Endothelial cell of umbilical vein (primary cell): ENCODE data around the gene PAM16. TPM values are rescaled to one million over a fixed set of nuclear protein-coding genes. Genes with fewer than 3 reads are reported as not detected.

Experiments used
- BruUV-seq: library from RNA; stranded (reverse); fragments of 400-500 nt; replicated peaks from 2 replicates; lab custom pipeline; 2021; lab: Mats Ljungman, UMichigan
- CTCF ChIA-PET: fragments of 300-600, 350-600 bp; sonication (Branson Sonifier 250); formaldehyde crosslinking; loops from one replicate; lab custom pipeline; 2021; ENCODE audit warnings: antibody characterized with exemption, inconsistent platforms; lab: Charles Lee
- POLR2A ChIA-PET: fragments of 300-600, 350-600 bp; sonication (Branson Sonifier 250); formaldehyde crosslinking; loops from one replicate; lab custom pipeline; 2021; ENCODE audit warnings: antibody characterized with exemption, inconsistent platforms; lab: Charles Lee
- DNase-seq: peaks from one replicate; pipeline ENCODE4 v3.0.0-alpha.2; 2011; ENCODE audit warnings: low read depth, low spot score
- FAIRE-seq: peaks from 2 replicates; lab custom pipeline; 2011; peaks lifted over from hg19 to GRCh38; lab: Jason Lieb, UNC
- H2AFZ ChIP-seq: 2 replicates; pipeline ENCODE4 v1.6.0; 2012; ENCODE audit warnings: low read depth, low read length, control low read depth, inconsistent platforms
- H3K27ac ChIP-seq: 2 replicates; pipeline ENCODE4 v1.5.1; 2011; ENCODE audit warnings: low read depth, mild to moderate bottlenecking, control low read depth, low read length, moderate library complexity; ENCODE audit not compliant: insufficient read depth
- H3K27me3 ChIP-seq, 2 experiments: 2 replicates each; pipeline versions ENCODE4 v1.6.0 to v1.6.1; 2011; ENCODE audit warnings: low read length in 2 of 2, mixed read lengths in 1 of 2; ENCODE audit not compliant: control insufficient read depth in 2 of 2, insufficient read depth in 2 of 2
- H3K36me3 ChIP-seq, 2 experiments: 2 replicates in 1 of 2; 3 replicates in 1 of 2; pipeline ENCODE4 v1.5.1; 2011; ENCODE audit warnings: low read length in 2 of 2, mild to moderate bottlenecking in 1 of 2, moderate library complexity in 1 of 2; ENCODE audit not compliant: control insufficient read depth in 2 of 2, insufficient read depth in 2 of 2; ENCODE audit errors: extremely low read depth in 1 of 2
- H3K4me1 ChIP-seq: 3 replicates; pipeline ENCODE4 v1.5.1; 2011; ENCODE audit warnings: mild to moderate bottlenecking, low read length; ENCODE audit not compliant: control insufficient read depth, insufficient read depth; ENCODE audit errors: extremely low read depth
- H3K4me2 ChIP-seq: 2 replicates; pipeline ENCODE4 v1.6.1; 2011; ENCODE audit warnings: low read length, control low read depth, mixed read lengths; ENCODE audit not compliant: insufficient read depth
- H3K4me3 ChIP-seq, 3 experiments: fragments of 200-600 bp in 1 of 3; sonication (generic), shearing (Covaris generic) in 1 of 3; replicated peaks in 1 of 3; 2 replicates each; pipeline ENCODE4 v1.5.1; 2011 to 2016; ENCODE audit warnings: control low read depth in 3 of 3, low read length in 3 of 3, mild to moderate bottlenecking in 2 of 3, inconsistent platforms in 1 of 3, low read depth in 1 of 3, moderate library complexity in 1 of 3; ENCODE audit not compliant: insufficient read depth in 1 of 3
- H3K79me2 ChIP-seq: 2 replicates; pipeline ENCODE4 v1.6.0; 2012; ENCODE audit warnings: low read length, inconsistent platforms; ENCODE audit not compliant: control insufficient read depth, insufficient read depth
- H3K9ac ChIP-seq: replicated peaks from 2 replicates; pipeline ENCODE3; 2011; ENCODE audit warnings: low read length, control low read depth; ENCODE audit not compliant: insufficient read depth; ENCODE audit errors: extremely low read depth
- H3K9me1 ChIP-seq: replicated peaks from 3 replicates; pipeline ENCODE4 v1.6.0; 2011; ENCODE audit warnings: mild to moderate bottlenecking, low read length; ENCODE audit not compliant: control insufficient read depth, insufficient read depth; ENCODE audit errors: extremely low read depth
- H3K9me3 ChIP-seq: replicated peaks from 2 replicates; pipeline ENCODE4 v1.5.1; 2012; ENCODE audit warnings: low read length, inconsistent platforms; ENCODE audit not compliant: control insufficient read depth, insufficient read depth
- H4K20me1 ChIP-seq: replicated peaks from 2 replicates; pipeline ENCODE3; 2011; ENCODE audit warnings: mild to moderate bottlenecking, low read length; ENCODE audit not compliant: control insufficient read depth, insufficient read depth; ENCODE audit errors: extremely low read depth
- EZH2 ChIP-seq: IDR thresholded peaks from 2 replicates; pipeline ENCODE4 v1.6.1; 2012; ENCODE audit warnings: borderline replicate concordance, low read depth, mild to moderate bottlenecking, moderate library complexity, low read length, inconsistent platforms; ENCODE audit not compliant: severe bottlenecking
- FOS ChIP-seq: IDR thresholded peaks from 2 replicates; pipeline ENCODE4 v1.6.1; 2011; ENCODE audit warnings: mild to moderate bottlenecking, low read length, moderate library complexity, borderline replicate concordance; ENCODE audit not compliant: insufficient read depth
- GATA2 ChIP-seq: IDR thresholded peaks from 2 replicates; pipeline ENCODE4 v1.7.0; 2011; ENCODE audit warnings: low read depth, mild to moderate bottlenecking, moderate library complexity, mixed read lengths, low read length; ENCODE audit not compliant: insufficient read length, insufficient read depth
- JUN ChIP-seq: IDR thresholded peaks from 2 replicates; pipeline ENCODE4 v1.6.1; 2011; ENCODE audit warnings: borderline replicate concordance, low read depth; ENCODE audit not compliant: insufficient read length, insufficient read depth
- MYC ChIP-seq: IDR thresholded peaks from one replicate; pipeline ENCODE4 v1.6.1; 2011; ENCODE audit warnings: mild to moderate bottlenecking, low read depth, low read length
- POLR2A ChIP-seq: IDR thresholded peaks from 2 replicates; pipeline ENCODE4 v1.6.1; 2012; ENCODE audit warnings: low read depth, mild to moderate bottlenecking, control low read depth, low read length
- POLR2AphosphoS5 ChIP-seq: IDR thresholded peaks from 2 replicates; pipeline ENCODE4 v1.6.1; 2012; ENCODE audit warnings: low read depth, mild to moderate bottlenecking, control low read depth, low read length, moderate library complexity; ENCODE audit not compliant: insufficient read depth
- dilution Hi-C: fragments of 300-500 bp; cut with MboI; formaldehyde crosslinking; loops from one replicate; pipeline ENCODE4 v1.15.0; 2019; ENCODE audit warnings: low sequenced_read_pairs; ENCODE audit not compliant: extremely low pct_ligation_motif_present
- intact Hi-C: fragments of 100-400 bp; cut with micrococcal nuclease; formaldehyde crosslinking; loops from one replicate; pipeline ENCODE4 v1.10.0; 2022
- polyA plus RNA-seq, 4 experiments: library from polyadenylated mRNA; depleted of rRNA in 3 of 4; stranded (reverse) in 3 of 4; unstranded in 1 of 4; fragments of >200 nt; gene quantifications; 2 replicates each; pipeline versions ENCODE4 v1.2.1 to v1.2.3, GENCODE V29; 2011 to 2012; ENCODE audit warnings: missing spikeins in 1 of 4
- total RNA-seq: library from RNA; stranded (reverse); gene quantifications from 2 replicates; pipeline ENCODE4 v1.2.3, GENCODE V29; 2021
- TF ChIP-seq, protein P1 (sequence below): IDR thresholded peaks from 2 replicates; pipeline ENCODE4 v1.6.1; 2011; ENCODE audit not compliant: insufficient read depth, insufficient read length
- TF ChIP-seq, protein P2 (sequence below), 2 donors: IDR thresholded peaks; 1 replicate in 1 of 2; 2 replicates in 1 of 2; pipeline ENCODE4 v1.5.1; 2011; ENCODE audit warnings: low read length in 2 of 2, mild to moderate bottlenecking in 2 of 2, moderate library complexity in 2 of 2, control low read depth in 1 of 2, inconsistent platforms in 1 of 2, low read depth in 1 of 2; ENCODE audit not compliant: insufficient read depth in 1 of 2; ENCODE audit errors: extremely low read depth in 1 of 2

The PAM16 gene
- total and polyA plus RNA-seq, 2 donors (not counting 3 experiments of a cell fraction or from before 2014, with no cell fraction given), result 40.0 to 67.2 TPM

DNA sequence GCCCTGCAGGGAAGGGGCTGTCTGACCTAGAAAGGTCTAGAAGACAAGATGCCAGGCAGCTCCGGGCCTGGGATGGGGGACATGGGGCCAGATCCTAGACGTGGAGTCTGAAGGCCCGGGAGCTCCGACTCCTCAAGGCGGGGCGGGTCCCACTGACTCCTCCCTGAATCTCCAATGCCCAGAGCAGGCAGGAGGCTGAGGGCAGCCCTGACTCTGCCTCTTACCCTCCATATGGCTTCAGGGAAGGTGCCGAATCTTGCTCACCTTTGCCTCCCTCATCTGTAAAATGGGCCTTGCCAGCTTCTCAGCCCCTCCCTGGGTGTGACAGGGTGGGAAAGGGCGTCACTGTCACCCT, 35.3 kb upstream of the PAM16 start:
- BruUV-seq, result no TSS peak
- Histone ChIP-seq H3K27me3 (no peaks in the 10 kb centered on the region), H3K4me3 (no peak overlapping the region), H3K9ac (no peak overlapping the region), H3K4me2 (no peak overlapping the region), H3K79me2 (no peaks in the 10 kb centered on the region), H4K20me1 (no peaks in the 10 kb centered on the region), H3K9me3 (no peaks in the 10 kb centered on the region), H3K9me1 (no peaks in the 10 kb centered on the region), H2AFZ (no peak overlapping the region), H3K4me1 (peaks cover 22% of the 10 kb centered on the region), H3K36me3 (peaks cover 0 to 18% of the 10 kb centered on the region in 2 experiments), H3K27ac (no peak overlapping the region)
- DNase-seq (no peak), FAIRE-seq (no peak)
- intact Hi-C loops, result no loop called here
- dilution Hi-C loops, result no loop called here
- ChIA-PET POLR2A (interaction anchor here (0.6 kb wide), 1 partner anchor 38 kb away, joined by 3 read pairs; no protein-coding TSS in a partner anchor), CTCF (interaction anchor here (0.6 to 2.5 kb wide), 6 partner anchors 10 to 27 kb away, joined by 3 to 18 read pairs (median 4); no protein-coding TSS in a partner anchor)
- no peak for TF ChIP-seq FOS
- TF ChIP-seq, protein P1, sequence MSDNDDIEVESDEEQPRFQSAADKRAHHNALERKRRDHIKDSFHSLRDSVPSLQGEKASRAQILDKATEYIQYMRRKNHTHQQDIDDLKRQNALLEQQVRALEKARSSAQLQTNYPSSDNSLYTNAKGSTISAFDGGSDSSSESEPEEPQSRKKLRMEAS, result no peak
- TF ChIP-seq, protein P2, sequence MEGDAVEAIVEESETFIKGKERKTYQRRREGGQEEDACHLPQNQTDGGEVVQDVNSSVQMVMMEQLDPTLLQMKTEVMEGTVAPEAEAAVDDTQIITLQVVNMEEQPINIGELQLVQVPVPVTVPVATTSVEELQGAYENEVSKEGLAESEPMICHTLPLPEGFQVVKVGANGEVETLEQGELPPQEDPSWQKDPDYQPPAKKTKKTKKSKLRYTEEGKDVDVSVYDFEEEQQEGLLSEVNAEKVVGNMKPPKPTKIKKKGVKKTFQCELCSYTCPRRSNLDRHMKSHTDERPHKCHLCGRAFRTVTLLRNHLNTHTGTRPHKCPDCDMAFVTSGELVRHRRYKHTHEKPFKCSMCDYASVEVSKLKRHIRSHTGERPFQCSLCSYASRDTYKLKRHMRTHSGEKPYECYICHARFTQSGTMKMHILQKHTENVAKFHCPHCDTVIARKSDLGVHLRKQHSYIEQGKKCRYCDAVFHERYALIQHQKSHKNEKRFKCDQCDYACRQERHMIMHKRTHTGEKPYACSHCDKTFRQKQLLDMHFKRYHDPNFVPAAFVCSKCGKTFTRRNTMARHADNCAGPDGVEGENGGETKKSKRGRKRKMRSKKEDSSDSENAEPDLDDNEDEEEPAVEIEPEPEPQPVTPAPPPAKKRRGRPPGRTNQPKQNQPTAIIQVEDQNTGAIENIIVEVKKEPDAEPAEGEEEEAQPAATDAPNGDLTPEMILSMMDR (IDR thresholded peaks at IDR 0.05; ENCODE audit: extremely low read depth in 1 of 2, insufficient read depth in 1 of 2, low read depth in 1 of 2, low read length in 2 of 2), result no peak
- no peak for TF ChIP-seq EZH2
- no peak for TF ChIP-seq MYC
- no peak for TF ChIP-seq POLR2AphosphoS5
- no peak for TF ChIP-seq POLR2A
- no peak for TF ChIP-seq GATA2
- no peak for TF ChIP-seq JUN
